ENCODE data around the gene SMPD4. TPM values are rescaled to one million over a fixed set of nuclear protein-coding genes. Genes with fewer than 3 reads are reported as not detected.
"Not testable (repeated sequence)": the region's sequence is repeated elsewhere in the genome, so short reads cannot be mapped to it uniquely, and the experiment has no call there.

Gene SMPD4
- total RNA-seq, 2 donors from 2014 or later, result 20.7 to 23.8 TPM

DNA sequence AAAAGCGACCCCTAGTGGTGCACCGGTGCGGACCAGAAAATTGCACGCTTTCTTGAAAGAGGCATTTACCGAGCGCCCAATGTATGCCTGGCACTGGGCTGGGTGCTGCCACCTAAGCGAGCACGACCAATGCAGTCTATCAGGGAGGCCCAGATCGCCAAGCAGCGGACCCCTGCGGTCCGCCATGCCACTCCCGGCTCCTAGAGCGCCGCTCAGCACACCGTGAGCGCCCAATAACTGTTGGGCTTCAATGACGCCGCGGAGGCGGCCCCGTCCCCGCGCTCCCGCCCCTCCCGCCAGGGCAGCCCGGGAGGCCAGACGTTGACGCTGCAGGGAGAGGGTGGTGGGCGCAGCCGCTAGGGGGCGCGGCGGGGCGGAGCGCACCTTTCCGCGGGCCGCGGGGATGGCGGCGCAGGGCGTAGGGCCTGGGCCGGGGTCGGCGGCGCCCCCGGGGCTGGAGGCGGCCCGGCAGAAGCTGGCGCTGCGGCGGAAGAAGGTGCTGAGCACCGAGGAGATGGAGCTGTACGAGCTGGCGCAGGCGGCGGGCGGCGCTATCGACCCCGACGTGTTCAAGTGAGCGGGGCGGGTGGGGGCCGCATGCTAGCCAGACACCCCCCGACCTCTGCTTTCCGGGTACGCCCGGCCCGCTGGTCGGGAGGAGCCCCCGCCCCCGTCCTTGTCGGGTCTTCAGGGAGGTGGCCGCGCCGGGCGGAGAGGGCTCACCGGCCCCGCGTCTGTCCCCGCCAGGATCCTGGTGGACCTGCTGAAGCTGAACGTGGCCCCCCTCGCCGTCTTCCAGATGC is 679 bp upstream of the SMPD4 start, which contains the start of gene MZT2B:
MZT2B (plus strand) TSS at position 383 of the 803 bp plus-strand sequence; CDS start at position 404, 21 bp downstream.
- Histone ChIP-seq H3K4me3 (peak within 1 kb of the TSS; percentile 97 to 99), H3K27ac (peak within 1 kb of the TSS; percentile 89 to 95), H3K4me1 (peaks cover 0 to 26% of the 10 kb centered on the region in 2 donors)
- DNase-seq (ENCODE audit: low spot score), result peak; percentile 75
- TF ChIP-seq, protein P1, sequence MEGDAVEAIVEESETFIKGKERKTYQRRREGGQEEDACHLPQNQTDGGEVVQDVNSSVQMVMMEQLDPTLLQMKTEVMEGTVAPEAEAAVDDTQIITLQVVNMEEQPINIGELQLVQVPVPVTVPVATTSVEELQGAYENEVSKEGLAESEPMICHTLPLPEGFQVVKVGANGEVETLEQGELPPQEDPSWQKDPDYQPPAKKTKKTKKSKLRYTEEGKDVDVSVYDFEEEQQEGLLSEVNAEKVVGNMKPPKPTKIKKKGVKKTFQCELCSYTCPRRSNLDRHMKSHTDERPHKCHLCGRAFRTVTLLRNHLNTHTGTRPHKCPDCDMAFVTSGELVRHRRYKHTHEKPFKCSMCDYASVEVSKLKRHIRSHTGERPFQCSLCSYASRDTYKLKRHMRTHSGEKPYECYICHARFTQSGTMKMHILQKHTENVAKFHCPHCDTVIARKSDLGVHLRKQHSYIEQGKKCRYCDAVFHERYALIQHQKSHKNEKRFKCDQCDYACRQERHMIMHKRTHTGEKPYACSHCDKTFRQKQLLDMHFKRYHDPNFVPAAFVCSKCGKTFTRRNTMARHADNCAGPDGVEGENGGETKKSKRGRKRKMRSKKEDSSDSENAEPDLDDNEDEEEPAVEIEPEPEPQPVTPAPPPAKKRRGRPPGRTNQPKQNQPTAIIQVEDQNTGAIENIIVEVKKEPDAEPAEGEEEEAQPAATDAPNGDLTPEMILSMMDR (IDR thresholded peaks at IDR 0.05), result peak; percentile 84 to 88
- H3K27me3 ChIP-seq, H3K9me3 ChIP-seq, H3K36me3 ChIP-seq: not testable (repeated sequence)

DNA sequence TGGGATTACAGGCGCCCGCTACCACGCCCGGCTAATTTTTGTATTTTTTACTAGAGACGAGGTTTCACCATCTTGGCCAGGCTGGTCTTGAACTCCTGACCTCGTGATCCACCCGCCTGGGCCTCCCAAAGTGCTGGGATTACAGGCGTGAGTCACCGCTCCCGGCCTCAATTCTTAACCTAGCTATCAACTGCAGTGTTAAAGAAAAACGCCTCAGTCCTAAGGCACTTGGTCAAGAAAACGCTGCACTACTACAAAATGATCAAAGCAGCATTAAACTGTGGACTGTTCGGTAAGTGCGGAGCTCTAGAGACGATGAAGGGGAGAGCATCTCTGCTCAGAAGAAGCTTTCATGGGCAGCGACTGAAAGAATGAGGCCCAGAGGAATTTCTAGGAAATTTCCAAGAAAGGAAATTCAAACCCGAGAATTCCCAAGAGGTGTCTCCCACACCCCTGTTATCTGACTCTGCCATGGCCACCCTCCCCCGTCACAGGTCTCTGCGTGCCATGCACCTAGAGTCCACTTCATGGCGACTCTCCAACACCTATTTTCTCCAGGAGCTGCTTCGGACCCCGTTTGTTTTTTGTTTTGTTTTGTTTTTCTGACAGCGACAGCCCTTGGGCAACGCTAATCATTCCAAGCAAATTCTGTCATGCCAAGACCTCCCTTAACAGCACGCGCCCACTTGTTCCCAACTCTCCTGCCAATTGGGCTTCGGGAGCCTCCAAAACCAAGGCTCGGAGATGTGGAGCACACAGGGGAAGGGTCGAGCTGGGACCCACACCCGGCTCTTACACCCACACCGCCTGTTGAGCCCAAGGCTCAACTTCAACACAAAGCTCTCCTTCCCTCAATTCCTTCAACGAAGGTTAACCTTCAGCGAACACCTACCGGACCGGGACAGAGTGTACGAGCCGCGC is 738 bp downstream of the SMPD4 start:
- Histone ChIP-seq H3K4me3 (peak overlapping the region; percentile 97 to 99), H3K4me1 (peaks cover 0 to 26% of the 10 kb centered on the region in 2 donors), H3K27ac (peak overlapping the region; percentile 89 to 95)
- not testable (repeated sequence) for H3K27me3 ChIP-seq; DNase-seq (ENCODE audit: low spot score); H3K36me3 ChIP-seq; H3K9me3 ChIP-seq

DNA sequence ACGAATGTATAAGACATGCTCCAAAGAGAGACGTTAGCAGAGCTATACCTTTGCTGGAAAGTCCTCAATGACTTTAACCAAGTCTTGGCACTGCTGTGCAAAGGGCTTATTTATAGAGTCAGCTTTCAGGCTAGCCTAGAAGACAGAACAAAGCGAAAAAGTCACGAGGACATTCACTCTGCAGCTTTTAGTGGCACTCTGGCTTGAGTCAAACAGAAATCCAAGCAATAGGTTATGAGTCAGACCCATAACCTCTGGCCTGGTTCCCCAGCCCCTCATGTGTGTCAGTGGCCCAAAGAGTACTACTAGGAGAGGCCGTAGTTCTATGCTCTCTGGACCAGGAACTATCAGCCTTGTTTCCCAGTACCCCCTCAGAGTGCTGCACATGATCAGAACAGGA is 6.5 kb downstream of the SMPD4 start:
- H3K9me3 ChIP-seq; H3K4me3 ChIP-seq; H3K4me1 ChIP-seq; H3K27ac ChIP-seq; H3K27me3 ChIP-seq; DNase-seq (ENCODE audit: low spot score): not testable (repeated sequence)
- peaks cover 38% of the 10 kb centered on the region for H3K36me3 ChIP-seq

DNA sequence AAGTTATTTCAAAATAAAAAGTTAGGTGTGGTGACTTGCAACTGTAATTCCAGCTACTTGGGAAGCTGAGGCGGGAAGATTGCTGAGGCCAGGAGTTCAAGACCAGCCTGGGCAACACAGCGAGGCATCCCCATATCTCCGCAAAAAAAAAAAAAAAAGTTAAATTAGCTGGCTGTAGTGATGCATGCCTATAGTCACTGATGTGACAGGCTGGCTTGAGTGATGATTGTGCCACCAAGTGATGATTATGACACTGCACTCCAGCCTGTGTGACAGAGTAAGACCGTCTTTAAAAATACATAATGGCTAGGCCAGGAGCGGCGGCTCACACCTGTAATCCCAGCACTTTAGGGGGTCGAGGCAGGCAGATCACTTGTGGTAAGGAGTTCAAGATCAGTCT is 11.5 kb downstream of the SMPD4 start:
- DNase-seq (ENCODE audit: low spot score), result no peak
- H3K4me1 ChIP-seq, result no peaks in the 10 kb centered on the region
- no peaks in the 10 kb centered on the region for H3K27me3 ChIP-seq
- H3K27ac ChIP-seq, result no peak overlapping the region
- no peaks in the 10 kb centered on the region for H3K9me3 ChIP-seq
- peaks cover 57% of the 10 kb centered on the region for H3K36me3 ChIP-seq
- TF ChIP-seq, protein P1 (IDR thresholded peaks at IDR 0.05), result no peak
- no peak overlapping the region for H3K4me3 ChIP-seq

DNA sequence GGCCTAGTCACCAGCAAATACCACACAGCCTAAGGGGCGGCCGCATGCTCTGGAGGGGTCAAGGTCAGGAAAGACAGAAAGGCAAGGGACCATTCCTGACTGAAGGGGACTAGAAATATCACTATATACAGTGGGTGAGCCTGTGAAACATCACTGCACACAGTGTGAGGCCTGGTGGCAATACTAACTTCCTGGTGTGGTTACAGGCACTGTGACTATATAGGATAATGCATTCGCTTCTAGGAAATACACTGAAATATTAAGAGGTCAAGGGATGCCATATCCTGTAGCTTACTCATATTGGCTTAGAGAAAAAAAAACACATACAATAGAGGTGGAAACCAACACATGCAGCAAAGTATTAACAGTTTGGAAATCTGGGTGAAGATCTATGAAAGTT is 12.2 kb downstream of the SMPD4 start:
- not testable (repeated sequence) for H3K9me3 ChIP-seq; DNase-seq (ENCODE audit: low spot score); H3K4me1 ChIP-seq; H3K27ac ChIP-seq; H3K4me3 ChIP-seq; H3K27me3 ChIP-seq
- peaks cover 58% of the 10 kb centered on the region for H3K36me3 ChIP-seq

DNA sequence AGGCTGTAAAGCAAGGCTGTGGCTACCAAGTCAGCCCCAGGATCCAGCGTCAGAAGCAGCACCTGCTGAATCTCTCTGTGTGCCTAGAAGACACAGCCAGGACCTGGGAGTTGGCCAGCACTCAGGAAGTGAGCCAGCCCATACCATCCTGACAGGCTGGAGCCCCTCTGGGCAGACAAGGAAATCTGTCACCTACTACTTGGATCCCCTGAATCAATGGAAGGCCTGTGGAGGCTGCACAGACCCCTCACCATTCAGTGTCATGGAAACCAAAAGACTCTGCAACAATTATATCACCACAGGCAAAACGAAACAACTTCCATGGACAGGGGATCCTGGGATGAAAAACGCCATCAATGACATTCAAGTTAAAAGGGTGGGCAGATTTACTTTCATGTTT is 14.8 kb downstream of the SMPD4 start:
- DNase-seq (ENCODE audit: low spot score); H3K9me3 ChIP-seq; H3K27me3 ChIP-seq; H3K4me3 ChIP-seq; H3K27ac ChIP-seq; H3K4me1 ChIP-seq: not testable (repeated sequence)
- peaks cover 50% of the 10 kb centered on the region for H3K36me3 ChIP-seq

DNA sequence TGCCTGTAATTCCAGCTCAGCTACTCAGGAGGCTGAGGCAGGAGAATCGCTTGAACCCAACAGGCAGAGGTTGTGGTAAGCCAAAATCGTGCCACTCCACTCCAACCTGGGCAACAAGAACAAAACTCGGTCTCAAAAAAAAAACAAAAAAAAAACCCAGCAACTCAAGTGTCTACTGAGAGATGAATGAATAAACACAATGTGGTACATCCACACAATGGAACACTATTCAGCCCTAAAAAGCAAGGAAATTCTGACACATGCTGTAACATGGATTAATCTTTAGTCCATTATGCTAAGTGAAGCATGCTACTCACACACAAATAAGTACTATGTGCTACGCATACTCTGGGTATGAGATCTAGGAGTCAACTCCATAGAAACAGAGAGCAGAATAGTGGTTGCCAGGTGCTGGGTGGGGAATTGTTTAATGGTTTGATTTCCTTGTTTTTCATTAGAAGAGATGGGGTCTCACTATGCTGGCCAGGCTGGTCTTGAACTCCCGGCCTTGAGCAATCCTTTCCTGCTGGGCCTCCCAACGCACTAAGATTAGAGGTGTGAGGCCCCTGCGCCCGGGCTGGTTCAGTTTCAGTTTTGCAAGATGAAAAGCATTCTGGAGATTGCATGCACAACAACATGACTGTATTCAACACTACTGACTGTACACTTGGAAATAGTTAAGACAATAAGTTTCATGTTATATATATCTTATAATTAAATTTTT is 15.9 kb downstream of the SMPD4 start:
- Histone ChIP-seq H3K27ac (no peak overlapping the region), H3K9me3 (no peaks in the 10 kb centered on the region), H3K36me3 (peaks cover 41% of the 10 kb centered on the region), H3K4me1 (peaks cover 0 to 4% of the 10 kb centered on the region in 2 donors), H3K4me3 (no peak overlapping the region), H3K27me3 (no peaks in the 10 kb centered on the region)
- DNase-seq (ENCODE audit: low spot score), result no peak
- TF ChIP-seq, protein P1 (IDR thresholded peaks at IDR 0.05), result no peak

All from right atrium auricular region (tissue), 2 donors.